HL-60 (cell line): ENCODE data around the gene CMTM1.

Experiments
- DNase-seq, 2 experiments: peaks; one replicate each; pipeline ENCODE4 v3.0.0-alpha.2; 2010 to 2020; ENCODE audit warnings: low read depth in 1 of 2, low spot score in 1 of 2
- H3K27ac ChIP-seq: fragments of 250-450 bp; sonication (Bioruptor Pico); replicated peaks from 2 replicates; pipeline ENCODE4 v1.5.1; 2020; ENCODE audit warnings: mild to moderate bottlenecking, moderate library complexity
- H3K27me3 ChIP-seq: fragments of 250-450 bp; sonication (Bioruptor Pico); 2 replicates; pipeline ENCODE4 v1.5.1; 2021; ENCODE audit warnings: mild to moderate bottlenecking, moderate library complexity; ENCODE audit not compliant: insufficient read depth, poor library complexity, severe bottlenecking
- H3K4me3 ChIP-seq: replicated peaks from 2 replicates; pipeline ENCODE4 v1.5.1; 2011; ENCODE audit warnings: mild to moderate bottlenecking, control low read depth, low read length; ENCODE audit not compliant: insufficient read depth
- CTCF ChIP-seq: IDR thresholded peaks from one replicate; pipeline ENCODE4 v1.5.1; 2011; ENCODE audit warnings: low read length, control low read depth, inconsistent platforms; ENCODE audit not compliant: insufficient read depth
- GABPA ChIP-seq: IDR thresholded peaks from 2 replicates; pipeline ENCODE4 v1.6.1; 2012; ENCODE audit warnings: low read depth
- POLR2AphosphoS5 ChIP-seq: IDR thresholded peaks from 2 replicates; pipeline ENCODE4 v1.6.1; 2012; ENCODE audit warnings: low read depth
- REST ChIP-seq: IDR thresholded peaks from 2 replicates; pipeline ENCODE4 v1.6.1; 2012; ENCODE audit warnings: low read depth; ENCODE audit not compliant: insufficient replicate concordance
- SPI1 ChIP-seq: IDR thresholded peaks from 2 replicates; pipeline ENCODE4 v1.6.1; 2012; ENCODE audit warnings: low read depth, mild to moderate bottlenecking, borderline replicate concordance
- long read RNA-seq: library from polyadenylated mRNA; unstranded; transcript quantifications from one replicate; pipeline ENCODE4 v2.0.0, GENCODE V29; 2020

CMTM1 gene
- long read RNA-seq, partial matches to known transcripts, result 0 of 3 reads
- long read RNA-seq, other reads (novel, unspliced or antisense), result 3 of 3 reads

- TF ChIP-seq POLR2AphosphoS5 (no peak), SPI1 (no peak), CTCF (no peak)
- Histone ChIP-seq H3K27ac (no peak within 1 kb of the TSS), H3K27me3 (no peaks in the 10 kb centered on the region), H3K4me3 (no peak within 1 kb of the TSS)
- no peak for DNase-seq
Observed at GRCh38 chr16:66566051-66566901, at the start of gene CMTM1. Gene CMTM1 (plus strand): TSS chr16:66566439. CDS start chr16:66566514, 75 bp downstream.

- Histone ChIP-seq H3K27me3 (no peaks in the 10 kb centered on the region), H3K4me3 (no peak overlapping the region), H3K27ac (peak overlapping the region; percentile 95)
- no peak for DNase-seq
- TF ChIP-seq CTCF (no peak), POLR2AphosphoS5 (no peak), REST (no peak), SPI1 (no peak), GABPA (no peak)
Observed at GRCh38 chr16:66516509-66516807, 49.8 kb upstream of the CMTM1 start.

- peak; percentile 100 for DNase-seq
- Histone ChIP-seq H3K27me3 (no peaks in the 10 kb centered on the region), H3K4me3 (peak overlapping the region; percentile 22), H3K27ac (peak overlapping the region; percentile 95)
- 0 out of 2 replicates have a peak, but pooled peaks have one; percentile 13 for TF ChIP-seq GABPA
- peak; percentile 86 for TF ChIP-seq POLR2AphosphoS5
- no peak for TF ChIP-seq CTCF
- peak; percentile 90 for TF ChIP-seq SPI1
- no peak for TF ChIP-seq REST
Observed at GRCh38 chr16:66516808-66517585, 49.2 kb upstream of the CMTM1 start.
